H1 (cell line): ENCODE results near the gene BRAT1. TPM values are rescaled to one million over a fixed set of nuclear protein-coding genes. Genes with fewer than 3 reads are reported as not detected.

Experiments
- CTCF ChIA-PET: fragments of 300-600 bp; sonication (Branson Sonifier 250); formaldehyde crosslinking; loops from one replicate; lab custom pipeline; 2021; ENCODE audit not compliant: partially characterized antibody; lab: Charles Lee
- POLR2A ChIA-PET: fragments of 300-600 bp; sonication (Branson Sonifier 250); formaldehyde crosslinking; loops from one replicate; lab custom pipeline; 2021; ENCODE audit warnings: inconsistent platforms; ENCODE audit not compliant: partially characterized antibody; lab: Charles Lee
- DNase-seq, 2 experiments: peaks; one replicate each; pipeline versions ENCODE4 v3.0.0 to v3.0.0-alpha.2; 2010 to 2022; ENCODE audit warnings: low spot score in 2 of 2, low read depth in 1 of 2, mixed read lengths in 1 of 2
- FAIRE-seq: peaks from 2 replicates; lab custom pipeline; 2011; peaks lifted over from hg19 to GRCh38; lab: Jason Lieb, UNC
- H2AFZ ChIP-seq: 2 replicates; pipeline ENCODE4 v1.8.1; 2012; ENCODE audit warnings: low read length, inconsistent platforms
- H2AK5ac ChIP-seq: 2 replicates; pipeline ENCODE4 v1.6.1; 2013; ENCODE audit warnings: low read depth, low read length
- H2BK120ac ChIP-seq: replicated peaks from 2 replicates; pipeline ENCODE3; 2013; ENCODE audit warnings: low read depth, low read length, inconsistent platforms
- H2BK12ac ChIP-seq: 2 replicates; pipeline ENCODE4 v1.6.1; 2013; ENCODE audit warnings: low read depth, low read length
- H2BK15ac ChIP-seq: 2 replicates; pipeline ENCODE4 v1.6.1; 2013; ENCODE audit warnings: low read length
- H2BK20ac ChIP-seq: 2 replicates; pipeline ENCODE4 v1.6.1; 2013; ENCODE audit warnings: low read length
- H2BK5ac ChIP-seq: 2 replicates; pipeline ENCODE4 v1.6.1; 2013; ENCODE audit warnings: low read depth, low read length
- H3K14ac ChIP-seq: 2 replicates; pipeline ENCODE4 v1.6.1; 2013; ENCODE audit warnings: inconsistent platforms; ENCODE audit not compliant: insufficient read length
- H3K18ac ChIP-seq: 2 replicates; pipeline ENCODE4 v1.6.1; 2013; ENCODE audit warnings: low read length; ENCODE audit errors: extremely low read depth
- H3K23ac ChIP-seq: 2 replicates; pipeline ENCODE4 v1.6.1; 2013; ENCODE audit warnings: inconsistent platforms; ENCODE audit not compliant: insufficient read length
- H3K23me2 ChIP-seq: 2 replicates; pipeline ENCODE4 v1.6.1; 2013; ENCODE audit warnings: low read depth, low read length
- H3K27ac ChIP-seq: 2 replicates; pipeline ENCODE4 v1.6.1; 2011; ENCODE audit warnings: low read depth, low read length, inconsistent platforms
- H3K27me3 ChIP-seq, 4 experiments: replicated peaks in 1 of 4; 1 replicate in 1 of 4; 2 replicates in 3 of 4; pipeline versions ENCODE4 v1.6.1 to v1.8.1; 2011 to 2013; ENCODE audit warnings: low read length in 3 of 4, mild to moderate bottlenecking in 3 of 4, inconsistent platforms in 2 of 4, mixed read lengths in 2 of 4, moderate library complexity in 1 of 4; ENCODE audit not compliant: control insufficient read depth in 3 of 4, insufficient read depth in 3 of 4; ENCODE audit errors: extremely low read depth in 1 of 4
- H3K36me3 ChIP-seq, 4 experiments: 2 replicates each; pipeline versions ENCODE4 v1.6.1 to v1.8.1; 2011 to 2013; ENCODE audit warnings: mild to moderate bottlenecking in 4 of 4, low read length in 3 of 4, moderate library complexity in 2 of 4, control low read depth in 1 of 4, inconsistent platforms in 1 of 4; ENCODE audit not compliant: insufficient read depth in 4 of 4, control insufficient read depth in 2 of 4
- H3K4ac ChIP-seq: replicated peaks from 2 replicates; pipeline ENCODE3; 2013; ENCODE audit warnings: low read length, low read depth, mixed read lengths, inconsistent platforms; ENCODE audit not compliant: insufficient read length
- H3K4me1 ChIP-seq, 4 experiments: replicated peaks in 1 of 4; 1 replicate in 1 of 4; 2 replicates in 3 of 4; pipeline versions ENCODE4 v1.6.1 to v1.8.1; 2011 to 2013; ENCODE audit warnings: low read length in 3 of 4, inconsistent platforms in 2 of 4, mixed read lengths in 1 of 4; ENCODE audit not compliant: insufficient read depth in 4 of 4, control insufficient read depth in 3 of 4
- H3K4me2 ChIP-seq, 2 experiments: 2 replicates each; pipeline versions ENCODE4 v1.6.1 to v1.8.1; 2011 to 2013; ENCODE audit warnings: low read depth in 2 of 2, low read length in 2 of 2, control low read depth in 1 of 2, inconsistent platforms in 1 of 2, mild to moderate bottlenecking in 1 of 2; ENCODE audit not compliant: insufficient read depth in 1 of 2
- H3K4me3 ChIP-seq, 4 experiments: fragments of 200-600, 300-600 bp in 1 of 4; sonication (generic), shearing (Covaris generic), sonication (Bioruptor Twin) in 1 of 4; 2 replicates each; pipeline versions ENCODE4 v1.5.1 to v1.8.1; 2011 to 2016; ENCODE audit warnings: low read length in 4 of 4, low read depth in 3 of 4, control low read depth in 2 of 4, inconsistent platforms in 2 of 4, mild to moderate bottlenecking in 2 of 4, mixed read lengths in 1 of 4, moderate library complexity in 1 of 4; ENCODE audit not compliant: insufficient read depth in 2 of 4; ENCODE audit errors: extremely low read depth in 1 of 4
- H3K56ac ChIP-seq: replicated peaks from 2 replicates; pipeline ENCODE3; 2013; ENCODE audit warnings: low read depth, mild to moderate bottlenecking, mixed read lengths, low read length, inconsistent platforms; ENCODE audit not compliant: insufficient read length
- H3K79me1 ChIP-seq: 2 replicates; pipeline ENCODE4 v1.6.1; 2013; ENCODE audit warnings: low read depth, low read length, control low read depth
- H3K79me2 ChIP-seq, 2 experiments: 2 replicates each; pipeline versions ENCODE4 v1.6.1 to v1.8.1; 2012 to 2013; ENCODE audit warnings: low read length in 2 of 2, mild to moderate bottlenecking in 2 of 2, inconsistent platforms in 1 of 2; ENCODE audit not compliant: insufficient read depth in 2 of 2, control insufficient read depth in 1 of 2
- H3K9ac ChIP-seq, 4 experiments: replicated peaks in 1 of 4; 1 replicate in 1 of 4; 2 replicates in 3 of 4; pipeline versions ENCODE4 v1.6.1 to v1.8.1; 2011 to 2013; ENCODE audit warnings: low read depth in 3 of 4, low read length in 3 of 4, control low read depth in 2 of 4, mild to moderate bottlenecking in 2 of 4, moderate library complexity in 2 of 4, inconsistent platforms in 1 of 4; ENCODE audit errors: extremely low read depth in 1 of 4
- H3K9me3 ChIP-seq, 2 experiments: 2 replicates each; pipeline versions ENCODE4 v1.6.1 to v1.8.1; 2012 to 2013; ENCODE audit warnings: mild to moderate bottlenecking in 2 of 2, moderate library complexity in 2 of 2, control low read depth in 1 of 2, inconsistent platforms in 1 of 2, low read depth in 1 of 2, low read length in 1 of 2, mixed read lengths in 1 of 2; ENCODE audit not compliant: insufficient read depth in 2 of 2
- H4K20me1 ChIP-seq, 2 experiments: replicated peaks in 1 of 2; 2 replicates each; pipeline versions ENCODE3 to v1.8.1; 2011 to 2013; ENCODE audit warnings: inconsistent platforms in 2 of 2, low read length in 2 of 2, mild to moderate bottlenecking in 1 of 2; ENCODE audit not compliant: insufficient read depth in 2 of 2, control insufficient read depth in 1 of 2
- H4K5ac ChIP-seq: 2 replicates; pipeline ENCODE4 v1.6.1; 2013; ENCODE audit warnings: low read length, low read depth, mixed read lengths, inconsistent platforms; ENCODE audit not compliant: insufficient read length
- H4K8ac ChIP-seq: 2 replicates; pipeline ENCODE4 v1.8.0; 2013; ENCODE audit warnings: mild to moderate bottlenecking, moderate library complexity, low read length, inconsistent platforms; ENCODE audit not compliant: insufficient read depth; ENCODE audit errors: extremely low read depth
- H4K91ac ChIP-seq: replicated peaks from 2 replicates; pipeline ENCODE3; 2013; ENCODE audit warnings: low read length, mixed read lengths, inconsistent platforms; ENCODE audit not compliant: insufficient read length
- CHD2 ChIP-seq: IDR thresholded peaks from 2 replicates; pipeline ENCODE4 v1.6.1; 2012; ENCODE audit warnings: low read length, improper control_type of control experiment
- CTCF ChIP-seq, 3 experiments: IDR thresholded peaks; 1 replicate in 2 of 3; 2 replicates in 1 of 3; pipeline versions ENCODE4 v1.5.1 to v1.6.1; 2011; ENCODE audit warnings: low read length in 3 of 3, mild to moderate bottlenecking in 3 of 3, inconsistent platforms in 2 of 3, low read depth in 1 of 3, moderate library complexity in 1 of 3; ENCODE audit not compliant: insufficient read depth in 1 of 3; ENCODE audit errors: control extremely low read depth in 1 of 3
- EP300 ChIP-seq, 2 experiments: IDR thresholded peaks; 1 replicate in 1 of 2; 2 replicates in 1 of 2; pipeline ENCODE4 v1.6.1; 2011 to 2012; ENCODE audit warnings: low read depth in 2 of 2, low read length in 2 of 2, mild to moderate bottlenecking in 2 of 2, borderline replicate concordance in 1 of 2, inconsistent platforms in 1 of 2, moderate library complexity in 1 of 2
- HDAC2 ChIP-seq, 2 experiments: fragments of 300-600 bp in 1 of 2; sonication (generic) in 1 of 2; IDR thresholded peaks; 2 replicates each; pipeline ENCODE4 v1.6.1; 2011 to 2012; ENCODE audit warnings: low read depth in 2 of 2, low read length in 2 of 2, mild to moderate bottlenecking in 2 of 2, moderate library complexity in 2 of 2, borderline replicate concordance in 1 of 2, inconsistent platforms in 1 of 2
- POLR2A ChIP-seq, 2 experiments: IDR thresholded peaks; 1 replicate in 1 of 2; 2 replicates in 1 of 2; pipeline ENCODE4 v1.6.1; 2011; ENCODE audit warnings: low read depth in 2 of 2, low read length in 2 of 2, mild to moderate bottlenecking in 2 of 2; ENCODE audit errors: control extremely low read depth in 1 of 2
- RNF2 ChIP-seq: fragments of 200-900, 300-1000 bp; sonication (generic); IDR thresholded peaks from 2 replicates; pipeline ENCODE4 v1.7.1; 2016; ENCODE audit warnings: borderline replicate concordance, low read depth, mild to moderate bottlenecking, antibody characterized with exemption, low read length; ENCODE audit not compliant: poor library complexity, severe bottlenecking; ENCODE audit errors: missing control alignments
- SIN3A ChIP-seq, 2 experiments: IDR thresholded peaks in 1 of 2; conservative IDR thresholded peaks in 1 of 2; 2 replicates each; pipeline ENCODE4 v1.6.1; 2011 to 2012; ENCODE audit warnings: low read length in 2 of 2, improper control_type of control experiment in 1 of 2, low read depth in 1 of 2, mild to moderate bottlenecking in 1 of 2
- TAF1 ChIP-seq: IDR thresholded peaks from 2 replicates; pipeline ENCODE4 v1.6.1; 2011; ENCODE audit warnings: mild to moderate bottlenecking, low read depth, low read length
- WGBS, 2 experiments: shearing (Covaris generic) in 1 of 2; methylation state at CpG; one replicate each; pipeline versions ENCODE4 v1.1.6 to v1.1.7; 2013 to 2015; ENCODE audit warnings: low lambda C conversion rate in 2 of 2, mixed read lengths in 2 of 2, inconsistent platforms in 1 of 2, low coverage in 1 of 2, missing lambda C conversion rate in 1 of 2; ENCODE audit not compliant: insufficient replicate concordance in 2 of 2, insufficient coverage in 1 of 2, insufficient read length in 1 of 2; ENCODE audit errors: extremely low coverage in 1 of 2, missing lambda C conversion rate in 1 of 2; 5-methylcytosine and 5-hydroxymethylcytosine counted together
- polyA plus RNA-seq, 7 experiments: library from polyadenylated mRNA; depleted of rRNA in 3 of 7; stranded (reverse) in 5 of 7; unstranded in 2 of 7; fragments of >200 nt in 5 of 7; fragments of 200-250 nt in 2 of 7; gene quantifications; 1 replicate in 5 of 7; 2 replicates in 1 of 7; 4 replicates in 1 of 7; pipeline versions ENCODE4 v1.2.1 to v1.2.3, GENCODE V29; 2011 to 2013; ENCODE audit warnings: missing spikeins in 2 of 7, mixed read lengths in 2 of 7
- total RNA-seq: library from RNA; stranded (reverse); fragmentation: NEBNext Ultra II Directional; extraction: Animal tissue kit (Norgen Biotek cat#: 25700); gene quantifications from 2 replicates; pipeline ENCODE4 v1.2.1, GENCODE V29; 2021

Gene BRAT1
- total and polyA plus RNA-seq, 2 of the 8 experiments (the other 6 are each of a cell fraction or from before 2014, with no cell fraction given), result 36.8 to 42.3 TPM

- H3K4me1 ChIP-seq, result peaks cover 0 to 44% (median 24%) of the 10 kb centered on the region in 4 experiments; a peak in 6 of 7 replicates
- TF ChIP-seq POLR2A (IDR thresholded peaks at IDR 0.05; ENCODE audit: control extremely low read depth in 1 of 2, low read depth in 2 of 2, low read length in 2 of 2) (no peak), CTCF (IDR thresholded peaks at IDR 0.05; ENCODE audit: control extremely low read depth in 1 of 3, insufficient read depth in 1 of 3, low read depth in 1 of 3, low read length in 3 of 3) (no peak), EP300 (IDR thresholded peaks at IDR 0.05; ENCODE audit: borderline replicate concordance in 1 of 2, low read depth in 2 of 2, low read length in 2 of 2) (no peak), SIN3A (conservative IDR thresholded peaks at IDR 0.05 in 1 of 2, IDR thresholded peaks at IDR 0.05 in 1 of 2; ENCODE audit: low read depth in 1 of 2, low read length in 2 of 2) (no peak), HDAC2 (IDR thresholded peaks at IDR 0.05; ENCODE audit: borderline replicate concordance in 1 of 2, low read depth in 2 of 2, low read length in 2 of 2) (no peak), RNF2 (no peak), TAF1 (no peak), CHD2 (no peak)
Measured at GRCh38 chr7:2528481-2529095, 26.7 kb downstream of the BRAT1 start.

More at GRCh38 chr7:2528481-2529095, 26.7 kb downstream of the BRAT1 start:
- H3K4ac ChIP-seq, result no peak overlapping the region
- H3K4me2 ChIP-seq, result no peak overlapping the region
- H2BK20ac ChIP-seq, result no peak overlapping the region
- H2AFZ ChIP-seq, result no peak overlapping the region
- POLR2A ChIA-PET, result interaction anchor here (1.0 to 8.2 kb wide), 3 partner anchors 13 to 30 kb away, joined by 3 to 68 read pairs (median 6); no protein-coding TSS in a partner anchor
- no peaks in the 10 kb centered on the region for H3K9me3 ChIP-seq
- H3K36me3 ChIP-seq, result peaks cover 7 to 28% (median 19%) of the 10 kb centered on the region in 4 experiments; a peak in 6 of 8 replicates
- no peak overlapping the region for H3K4me3 ChIP-seq
- peak overlapping the region; percentile 51; the same call in 1 of the 2 replicates for H4K8ac ChIP-seq
- H2BK15ac ChIP-seq, result no peak overlapping the region; the same call in 1 of the 2 replicates
- no peaks in the 10 kb centered on the region for H3K27me3 ChIP-seq
- no peak overlapping the region for H4K91ac ChIP-seq
- H3K9ac ChIP-seq, result no peak overlapping the region
- no peak overlapping the region; the same call in 1 of the 2 replicates for H3K18ac ChIP-seq
- no peak overlapping the region for H2BK12ac ChIP-seq
- H2BK120ac ChIP-seq, result no peak overlapping the region
- H4K5ac ChIP-seq, result no peak overlapping the region
- CTCF ChIA-PET, result interaction anchor here (0.6 to 6.9 kb wide), 6 partner anchors 15 to 181 kb away, joined by 3 to 42 read pairs (median 4); no protein-coding TSS in a partner anchor
- H3K14ac ChIP-seq, result no peak overlapping the region
- no peaks in the 10 kb centered on the region; a peak in 1 of 4 replicates for H3K79me2 ChIP-seq
- WGBS, 2 experiments, result 91% methylated on average over 18 of the region's 18 CpGs; no CpG with 5 or more reads in 1 of the 2 experiments
- peaks cover 7 to 21% of the 10 kb centered on the region in 2 experiments for H4K20me1 ChIP-seq
- H3K23me2 ChIP-seq, result peaks cover 3% of the 10 kb centered on the region; the same call in 1 of the 2 replicates
- no peak overlapping the region for H3K23ac ChIP-seq
- H3K27ac ChIP-seq, result no peak overlapping the region; the same call in 1 of the 2 replicates
- no peaks in the 10 kb centered on the region for H3K79me1 ChIP-seq
- H2BK5ac ChIP-seq, result 0 out of 2 replicates have a peak overlapping the region, but pooled peaks have one; percentile 16
- FAIRE-seq, result no peak
- no peak for DNase-seq
- H2AK5ac ChIP-seq, result no peak overlapping the region
- no peak overlapping the region for H3K56ac ChIP-seq
